Stimulated activated CD4-positive, alpha-beta T cell treated with anti-CD3 and anti-CD28 coated beads, Interleukin-12 subunit alpha, Interleukin-12 subunit beta, amount 100 ng/mL, for 48 hours (primary cell): ENCODE results near the gene RNF220.

Source experiments
- DNase-seq, 3 donors: peaks; one replicate each; pipeline ENCODE4 v3.0.0-alpha.2; 2020; ENCODE audit warnings: low read depth in 2 of 3, low spot score in 1 of 3

The RNF220 gene

GRCh38 chr1:44672961-44673674 is 268.1 kb downstream of the RNF220 start:
- no peak for DNase-seq

GRCh38 chr1:44673675-44674112 is 268.6 kb downstream of the RNF220 start:
- DNase-seq: no peak

DNA sequence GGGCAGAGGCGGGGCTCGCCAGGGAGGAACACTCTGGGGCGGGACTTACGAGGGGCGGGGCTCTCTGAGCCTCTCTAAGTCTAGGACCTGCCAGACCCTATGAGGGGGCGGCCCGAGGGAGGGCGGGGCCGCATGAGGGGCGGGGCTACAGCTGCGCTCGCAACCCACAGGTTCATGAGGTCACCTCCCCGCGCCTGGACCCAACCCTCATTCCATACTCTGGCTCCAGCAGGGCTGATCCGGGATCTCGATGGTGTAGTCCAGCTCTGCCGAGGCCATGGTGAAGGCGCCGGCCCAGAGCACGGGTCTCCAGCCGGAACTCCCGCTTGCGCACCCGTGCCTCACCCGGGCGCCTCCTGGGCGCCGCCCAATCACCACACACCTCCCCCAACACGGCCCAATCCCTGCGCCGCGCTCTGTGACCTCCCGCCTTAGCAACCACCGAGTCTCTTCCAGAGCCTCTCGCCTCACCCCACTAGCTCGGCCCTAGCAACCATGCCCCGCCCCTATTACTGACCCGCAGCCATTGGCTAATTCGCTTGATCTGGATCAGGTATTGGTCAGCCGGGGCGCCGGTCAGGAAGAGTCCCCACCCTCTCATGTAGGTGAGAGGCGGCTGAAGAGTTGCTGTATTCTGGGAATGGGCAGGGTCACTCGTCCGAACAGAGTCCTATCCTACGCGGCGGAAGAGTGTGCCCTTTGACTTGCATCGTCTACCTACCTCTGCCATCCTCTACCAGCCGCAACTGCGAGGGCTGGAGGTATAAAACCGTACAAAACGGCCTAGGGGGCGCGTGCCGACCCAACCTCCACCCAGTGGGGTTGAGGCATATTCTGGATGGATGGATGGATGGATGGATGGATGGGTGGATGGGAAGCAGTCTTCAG is 269.3 kb downstream of the RNF220 start, which contains the start of the genes ARMH1 and TMEM53:
Gene ARMH1, plus strand, starts transcription at position 602 of the 888 bp plus-strand sequence. CDS start 14,984 bp downstream, outside the sequence.
Gene TMEM53, minus strand, starts transcription at position 369 of the 888 bp plus-strand sequence. Its CDS starts 90 bp downstream, at position 279.
- DNase-seq: peak; percentile 96 to 98 (median 97)

DNA sequence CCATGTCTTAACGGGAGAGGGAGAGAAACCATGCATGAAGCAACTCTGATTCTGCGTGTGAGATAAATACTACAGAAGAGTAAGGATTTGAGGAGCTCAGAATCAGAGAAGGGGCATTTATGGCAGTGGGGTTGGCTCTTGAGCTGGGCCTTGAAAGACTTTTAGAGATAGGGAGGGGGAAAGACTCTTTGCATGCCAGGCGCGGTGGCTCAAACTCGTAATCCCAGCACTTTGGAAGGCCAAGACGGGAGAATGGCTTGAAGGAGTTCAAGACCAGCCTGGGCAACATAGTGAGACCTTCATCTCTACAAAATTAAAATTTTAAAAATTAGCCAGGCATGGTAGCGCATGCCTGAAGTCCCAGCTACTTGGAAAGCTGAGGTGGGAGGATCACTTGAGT is 270.1 kb downstream of the RNF220 start:
- no peak for DNase-seq

GRCh38 chr1:44676484-44677200 is 271.6 kb downstream of the RNF220 start:
- DNase-seq: no peak

DNA sequence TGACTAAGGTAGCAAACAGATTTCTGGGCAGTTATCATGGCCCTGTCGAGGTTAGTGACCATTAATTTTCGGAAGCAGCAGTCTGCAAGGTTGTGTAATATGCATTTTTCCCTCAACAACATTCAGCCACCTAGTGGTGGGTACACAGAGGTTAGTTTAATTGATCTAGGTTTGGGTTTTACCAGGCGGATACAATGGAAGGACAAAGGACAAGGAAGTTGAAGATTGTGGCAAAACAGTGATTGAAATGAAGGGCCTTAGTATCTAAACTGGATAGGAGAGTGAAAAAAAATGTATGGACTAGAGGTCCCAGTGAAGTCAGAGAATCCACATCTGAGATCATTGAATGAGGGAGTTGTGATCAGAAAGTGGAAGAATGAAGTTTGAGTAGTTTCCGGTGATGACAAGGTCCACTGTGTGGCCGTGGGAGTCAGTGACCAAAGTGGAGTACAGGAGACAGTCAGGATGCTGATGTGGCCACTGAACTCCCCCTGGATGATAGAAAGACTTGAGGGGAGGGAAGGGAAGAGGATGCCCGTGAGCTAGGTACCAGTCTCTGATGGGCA is 272.2 kb downstream of the RNF220 start:
- DNase-seq: no peak

DNA sequence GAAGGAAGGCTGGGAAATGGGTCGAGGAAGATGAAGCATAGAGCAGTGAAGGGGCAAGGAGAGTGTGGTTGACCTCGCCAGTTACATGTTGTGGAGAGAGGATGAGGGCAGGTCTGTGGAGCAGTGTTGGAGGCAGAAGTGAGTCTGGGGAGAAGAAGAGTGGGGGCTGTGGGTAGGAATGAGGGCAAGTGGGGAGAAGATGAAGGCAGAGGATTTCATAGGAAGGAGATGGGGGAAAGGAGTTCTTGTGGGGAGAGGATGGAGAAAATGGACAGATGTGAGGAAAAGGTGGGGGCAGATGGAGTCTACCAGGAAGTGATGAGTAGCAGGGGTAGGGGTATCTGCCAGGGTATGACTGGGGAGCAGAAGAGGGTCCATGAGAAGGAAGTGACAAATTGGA is 273.1 kb downstream of the RNF220 start:
- no peak for DNase-seq

DNA sequence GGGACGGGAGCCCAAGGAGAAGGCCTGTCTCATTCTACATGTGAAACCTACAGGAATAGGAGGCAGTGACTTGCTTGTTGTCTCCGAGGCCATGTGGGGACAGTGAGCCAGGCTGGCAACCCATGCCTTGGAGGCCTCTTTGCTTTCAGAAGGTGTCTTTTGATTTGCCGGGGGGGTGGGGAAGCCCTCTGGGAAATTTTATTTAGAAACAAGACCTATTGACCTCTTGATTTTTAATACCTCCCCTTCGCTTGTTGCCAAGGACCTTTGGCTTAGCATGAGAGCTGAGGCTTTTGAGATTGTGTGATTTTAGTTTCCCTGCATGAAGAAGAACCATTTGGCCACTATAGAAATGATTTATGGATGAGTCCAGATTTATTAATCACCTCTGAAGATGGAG is 273.6 kb downstream of the RNF220 start:
- DNase-seq: no peak

GRCh38 chr1:44679468-44679867 is 274.4 kb downstream of the RNF220 start:
- DNase-seq: no peak

DNA sequence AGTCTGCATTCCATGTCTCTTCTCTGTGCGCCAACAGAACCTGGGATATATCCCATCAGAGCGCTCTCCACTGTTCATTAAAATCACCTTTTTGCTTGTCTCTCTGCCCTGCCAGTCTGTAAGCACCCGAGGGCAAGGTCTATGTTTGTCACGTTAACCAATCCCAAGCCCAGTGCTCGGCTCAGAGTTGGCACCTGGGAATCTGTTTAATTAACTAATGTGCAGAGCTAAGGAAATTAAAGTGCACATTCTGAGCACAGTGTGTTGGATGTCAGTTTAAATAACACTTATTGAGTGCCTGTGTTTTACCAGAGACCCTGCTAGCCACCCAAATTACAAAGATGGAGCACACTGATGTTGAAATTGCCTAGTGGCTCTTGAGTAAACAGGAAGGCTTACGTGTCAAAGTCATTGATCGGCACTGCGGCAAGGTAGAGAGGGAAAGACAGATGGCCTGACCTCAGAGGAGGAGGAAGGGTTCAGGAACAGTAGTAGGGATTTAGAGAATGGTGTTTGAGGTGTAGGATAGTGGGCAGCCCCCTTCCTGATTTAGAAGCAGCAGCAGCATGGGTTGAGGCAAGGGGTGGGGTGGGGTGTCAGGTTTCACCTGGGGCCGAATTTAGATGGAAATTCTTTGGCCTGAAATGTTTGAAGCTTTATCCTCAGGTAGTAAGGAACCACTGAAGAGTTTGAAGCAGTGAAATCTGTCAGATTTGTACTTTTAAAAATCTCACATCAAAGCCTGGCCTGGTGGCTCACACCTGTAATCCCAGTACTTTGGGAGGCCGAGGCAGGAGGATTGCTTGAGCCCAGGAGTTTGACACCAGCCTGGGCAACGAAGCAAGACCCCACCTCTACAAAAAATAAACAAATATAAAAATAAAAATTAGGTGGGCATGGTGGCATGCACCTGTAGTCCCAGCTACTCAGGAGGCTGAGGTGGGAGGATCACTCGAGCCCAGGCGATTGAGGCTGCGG is 277.1 kb downstream of the RNF220 start:
- no peak for DNase-seq

- DNase-seq: no peak
Measured at GRCh38 chr1:44682883-44683265, 277.8 kb downstream of the RNF220 start.

GRCh38 chr1:44684525-44684924 is 279.5 kb downstream of the RNF220 start:
- DNase-seq: no peak

DNA sequence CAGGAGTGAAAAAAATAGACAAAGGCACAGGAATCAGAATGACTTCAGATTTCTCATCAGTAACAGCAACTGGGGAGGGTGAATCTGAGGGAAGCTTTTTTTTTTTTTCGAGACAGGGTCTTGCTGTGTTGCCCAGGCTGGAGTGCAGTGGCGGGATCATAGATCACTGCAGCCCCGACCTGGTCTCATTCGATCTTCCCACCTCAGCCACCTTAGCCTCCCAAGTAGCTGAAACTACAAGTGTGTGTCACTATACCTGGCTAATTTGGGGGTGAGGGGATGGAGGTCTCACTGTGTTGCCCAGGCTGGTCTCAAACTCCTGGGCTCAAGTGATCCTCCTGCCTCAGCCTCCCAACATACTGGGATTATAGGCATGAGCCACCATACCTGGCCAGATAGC is 280.2 kb downstream of the RNF220 start:
- DNase-seq: no peak

- DNase-seq: no peak
Measured at GRCh38 chr1:44685881-44686280, 280.8 kb downstream of the RNF220 start.

DNA sequence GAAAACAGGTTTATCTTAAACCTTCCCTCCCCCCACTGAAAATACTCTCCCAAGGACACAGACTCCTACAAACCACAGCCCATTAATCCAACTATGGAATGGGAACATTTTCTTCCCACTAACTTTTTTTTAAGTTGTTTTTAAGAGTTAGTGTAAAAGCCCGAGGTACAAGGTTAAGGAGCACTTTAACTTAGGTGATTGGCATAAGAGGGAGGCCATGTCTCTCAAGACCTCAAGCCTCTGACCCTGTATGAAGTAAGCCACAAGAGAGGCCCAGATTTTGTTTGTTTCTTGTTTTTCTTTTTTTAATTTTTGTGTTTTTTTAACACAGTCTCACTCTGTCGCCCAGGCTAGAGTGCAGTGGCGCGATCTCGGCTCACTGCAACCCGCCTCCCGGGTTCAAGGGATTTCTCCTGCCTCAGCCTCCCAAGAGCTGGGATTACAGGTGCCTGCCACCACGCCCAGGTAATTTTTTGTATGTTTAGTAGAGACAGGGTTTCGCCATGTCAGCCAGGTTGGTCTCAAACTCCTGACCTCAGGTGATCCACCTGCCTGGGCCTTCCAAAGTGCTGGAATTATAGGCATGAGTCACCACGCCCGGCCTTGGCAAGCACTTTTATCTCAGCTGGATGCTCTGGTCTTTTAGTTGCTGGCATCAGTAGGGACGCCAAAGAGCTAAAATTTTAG is 283.8 kb downstream of the RNF220 start:
- no peak for DNase-seq

- DNase-seq: no peak
Measured at GRCh38 chr1:44689447-44689765, 284.4 kb downstream of the RNF220 start.

GRCh38 chr1:44693159-44693558 is 288.1 kb downstream of the RNF220 start:
- DNase-seq: no peak

- no peak for DNase-seq
Measured at GRCh38 chr1:44693900-44694299, 288.8 kb downstream of the RNF220 start.

DNA sequence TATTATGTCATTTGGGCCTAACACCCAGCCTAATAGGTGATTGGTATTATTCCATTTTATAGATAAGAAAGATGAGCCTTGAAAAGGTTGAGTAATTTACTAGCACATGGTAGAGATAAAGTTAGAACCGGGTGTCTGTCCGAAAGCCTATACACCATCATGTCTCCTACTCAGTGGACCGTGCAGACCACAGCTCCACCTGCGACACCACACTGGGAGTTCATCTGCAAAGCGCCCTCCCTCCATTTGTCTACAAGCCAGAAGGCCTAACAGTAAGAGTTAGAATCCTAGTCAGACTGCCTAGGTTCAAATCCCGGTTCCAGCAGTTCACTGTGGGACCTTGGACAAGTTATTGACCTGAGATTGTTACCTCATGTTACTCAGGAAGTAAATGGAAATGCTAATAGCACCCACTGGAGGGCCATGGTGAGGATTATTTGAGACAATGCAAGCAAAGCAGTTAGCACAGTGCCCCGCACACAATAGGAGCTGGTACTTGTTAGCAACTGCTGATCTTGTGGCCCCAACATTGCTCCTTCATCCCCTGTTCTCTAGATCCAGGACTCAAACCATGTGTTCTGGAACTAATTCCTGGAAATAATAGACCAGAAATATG is 289.9 kb downstream of the RNF220 start:
- no peak for DNase-seq
